Chondrocyte (in vitro differentiated cells): Measurements from ENCODE around the gene TBC1D14. TPM values are rescaled to one million over a fixed set of nuclear protein-coding genes. Genes with fewer than 3 reads are reported as not detected.

Source experiments
- DNase-seq: peaks from one replicate; pipeline ENCODE4 v3.0.0; 2021; ENCODE audit warnings: mixed read lengths, low spot score
- H3K27ac Mint-ChIP-seq: one replicate; pipeline ENCODE4 v1.8.0; 2021; ENCODE audit warnings: mild to moderate bottlenecking, moderate library complexity, mixed read lengths; ENCODE audit not compliant: unreplicated experiment
- H3K27me3 Mint-ChIP-seq: 2 replicates; pipeline ENCODE4 v1.8.0; 2021; ENCODE audit warnings: low read depth, mixed read lengths
- H3K36me3 Mint-ChIP-seq: 2 replicates; pipeline ENCODE4 v1.8.0; 2021; ENCODE audit warnings: low read depth, mixed read lengths
- H3K4me1 Mint-ChIP-seq: 2 replicates; pipeline ENCODE4 v1.8.0; 2021; ENCODE audit warnings: low read depth, mild to moderate bottlenecking, mixed read lengths
- H3K4me3 Mint-ChIP-seq: one replicate; pipeline ENCODE4 v1.8.0; 2021; ENCODE audit warnings: mild to moderate bottlenecking, moderate library complexity, mixed read lengths; ENCODE audit not compliant: unreplicated experiment
- H3K9me3 Mint-ChIP-seq: 2 replicates; pipeline ENCODE4 v1.8.0; 2021; ENCODE audit warnings: low read depth, mixed read lengths
- total RNA-seq: library from RNA; stranded (reverse); gene quantifications from 3 replicates; pipeline ENCODE4 v1.2.1, GENCODE V29; 2021
- TF ChIP-seq, protein P1 (sequence below): fragments of 200-600 bp; sonication (generic); IDR thresholded peaks from 2 replicates; pipeline ENCODE4 v1.5.0; 2021; ENCODE audit warnings: antibody characterized with exemption, mild to moderate bottlenecking, moderate library complexity

Gene TBC1D14
- total RNA-seq, 1 donor from 2014 or later = 25.2 TPM

DNA sequence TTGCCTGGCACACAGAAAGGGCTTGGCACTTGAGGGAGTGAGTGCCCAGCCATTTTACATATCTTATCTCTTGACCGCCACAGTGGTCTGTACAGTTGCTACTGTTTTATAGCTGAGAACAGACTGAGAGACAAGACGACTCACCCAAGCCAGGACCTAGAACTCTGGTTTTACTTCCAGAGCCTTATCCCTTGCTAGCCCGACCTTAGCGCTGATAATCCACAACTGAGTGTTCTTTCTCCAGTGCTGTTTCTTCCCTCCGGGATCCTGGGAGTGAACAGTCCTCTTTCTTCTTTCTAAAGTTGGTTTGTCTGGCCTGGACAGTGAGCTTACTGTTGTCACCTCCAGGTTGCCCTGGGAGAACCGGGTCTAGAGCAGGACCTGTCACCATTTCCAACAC, 81.0 kb downstream of the TBC1D14 start:
- TF ChIP-seq, protein P1, sequence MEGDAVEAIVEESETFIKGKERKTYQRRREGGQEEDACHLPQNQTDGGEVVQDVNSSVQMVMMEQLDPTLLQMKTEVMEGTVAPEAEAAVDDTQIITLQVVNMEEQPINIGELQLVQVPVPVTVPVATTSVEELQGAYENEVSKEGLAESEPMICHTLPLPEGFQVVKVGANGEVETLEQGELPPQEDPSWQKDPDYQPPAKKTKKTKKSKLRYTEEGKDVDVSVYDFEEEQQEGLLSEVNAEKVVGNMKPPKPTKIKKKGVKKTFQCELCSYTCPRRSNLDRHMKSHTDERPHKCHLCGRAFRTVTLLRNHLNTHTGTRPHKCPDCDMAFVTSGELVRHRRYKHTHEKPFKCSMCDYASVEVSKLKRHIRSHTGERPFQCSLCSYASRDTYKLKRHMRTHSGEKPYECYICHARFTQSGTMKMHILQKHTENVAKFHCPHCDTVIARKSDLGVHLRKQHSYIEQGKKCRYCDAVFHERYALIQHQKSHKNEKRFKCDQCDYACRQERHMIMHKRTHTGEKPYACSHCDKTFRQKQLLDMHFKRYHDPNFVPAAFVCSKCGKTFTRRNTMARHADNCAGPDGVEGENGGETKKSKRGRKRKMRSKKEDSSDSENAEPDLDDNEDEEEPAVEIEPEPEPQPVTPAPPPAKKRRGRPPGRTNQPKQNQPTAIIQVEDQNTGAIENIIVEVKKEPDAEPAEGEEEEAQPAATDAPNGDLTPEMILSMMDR = no peak
- H3K36me3 Mint-ChIP-seq = peaks cover 2% of the 10 kb centered on the region
- peaks cover 47% of the 10 kb centered on the region for H3K4me1 Mint-ChIP-seq
- H3K27me3 Mint-ChIP-seq = no peaks in the 10 kb centered on the region
- H3K9me3 Mint-ChIP-seq = no peaks in the 10 kb centered on the region
- H3K4me3 Mint-ChIP-seq = no peak overlapping the region
- H3K27ac Mint-ChIP-seq = no peak overlapping the region
- no peak for DNase-seq

DNA sequence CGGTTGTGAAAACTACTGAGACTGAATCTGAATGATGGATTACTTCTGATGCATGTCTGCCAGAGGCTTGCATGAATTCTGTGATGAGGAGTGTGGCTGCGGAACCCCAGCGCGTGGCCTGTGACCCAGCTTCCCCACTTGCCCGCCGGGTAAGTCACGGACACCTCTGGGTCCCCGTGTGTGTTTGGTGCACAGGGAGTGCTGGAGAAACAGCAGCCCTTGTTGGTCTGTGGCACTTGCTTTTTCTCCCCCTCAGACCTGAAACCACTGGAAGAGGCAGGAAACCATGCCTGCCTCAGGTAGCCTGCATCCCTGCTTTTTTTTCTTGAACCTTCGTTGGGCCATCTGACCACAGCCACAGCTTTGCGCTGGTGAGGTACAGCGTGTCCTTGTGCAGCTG, 81.6 kb downstream of the TBC1D14 start:
- H3K4me1 Mint-ChIP-seq = peaks cover 41% of the 10 kb centered on the region
- H3K4me3 Mint-ChIP-seq = no peak overlapping the region
- no peaks in the 10 kb centered on the region for H3K27me3 Mint-ChIP-seq

DNA sequence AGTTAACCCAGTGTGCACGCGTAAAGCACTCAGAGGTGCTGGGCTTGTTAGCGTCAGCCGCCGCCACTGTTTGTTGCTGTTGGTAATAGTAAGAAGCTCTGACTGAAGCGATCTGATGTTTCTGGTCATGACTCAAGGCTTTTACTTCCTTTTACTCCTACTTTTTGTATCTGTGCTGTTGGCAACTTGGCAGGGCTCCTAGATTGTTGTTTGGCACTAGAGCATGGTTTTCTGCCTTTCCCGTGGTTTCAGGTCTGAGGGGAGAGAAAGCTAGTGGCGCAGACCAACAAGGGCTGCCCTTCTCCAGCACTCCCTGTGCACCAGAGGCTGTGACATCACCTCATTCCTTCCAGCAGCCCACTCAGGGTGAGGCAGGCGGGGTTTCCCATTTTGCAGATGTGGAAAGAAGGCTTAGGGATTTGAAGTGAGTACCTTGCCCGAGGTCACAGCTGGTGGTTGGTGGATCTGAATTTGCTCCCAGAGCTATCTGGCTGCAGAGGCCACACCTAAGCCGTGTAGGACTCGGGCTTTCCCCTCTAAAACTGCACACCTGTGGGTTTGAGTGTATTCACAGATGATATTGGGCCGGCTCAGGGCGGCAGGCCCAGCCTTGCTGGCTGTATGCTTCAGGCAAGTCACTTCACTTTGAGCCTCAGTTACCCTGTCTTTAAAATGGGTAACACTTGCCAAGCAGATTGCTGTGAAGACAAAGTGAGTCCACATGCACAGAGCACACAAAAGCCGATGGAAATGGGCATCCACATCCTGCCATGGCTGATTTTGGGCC, 82.3 kb downstream of the TBC1D14 start:
- TF ChIP-seq, protein P1 = no peak
- Mint-ChIP-seq H3K9me3 (no peaks in the 10 kb centered on the region), H3K4me3 (no peak overlapping the region), H3K36me3 (peaks cover 3% of the 10 kb centered on the region), H3K27me3 (no peaks in the 10 kb centered on the region), H3K4me1 (peaks cover 40% of the 10 kb centered on the region), H3K27ac (peak overlapping the region; percentile 82)
- DNase-seq = no peak

More for the DNA sequence above, 81.6 kb downstream of the TBC1D14 start:
- Mint-ChIP-seq H3K36me3 (peaks cover 2% of the 10 kb centered on the region), H3K9me3 (no peaks in the 10 kb centered on the region), H3K27ac (peak overlapping the region; percentile 82)
- DNase-seq = no peak
- TF ChIP-seq, protein P1 = no peak

DNA sequence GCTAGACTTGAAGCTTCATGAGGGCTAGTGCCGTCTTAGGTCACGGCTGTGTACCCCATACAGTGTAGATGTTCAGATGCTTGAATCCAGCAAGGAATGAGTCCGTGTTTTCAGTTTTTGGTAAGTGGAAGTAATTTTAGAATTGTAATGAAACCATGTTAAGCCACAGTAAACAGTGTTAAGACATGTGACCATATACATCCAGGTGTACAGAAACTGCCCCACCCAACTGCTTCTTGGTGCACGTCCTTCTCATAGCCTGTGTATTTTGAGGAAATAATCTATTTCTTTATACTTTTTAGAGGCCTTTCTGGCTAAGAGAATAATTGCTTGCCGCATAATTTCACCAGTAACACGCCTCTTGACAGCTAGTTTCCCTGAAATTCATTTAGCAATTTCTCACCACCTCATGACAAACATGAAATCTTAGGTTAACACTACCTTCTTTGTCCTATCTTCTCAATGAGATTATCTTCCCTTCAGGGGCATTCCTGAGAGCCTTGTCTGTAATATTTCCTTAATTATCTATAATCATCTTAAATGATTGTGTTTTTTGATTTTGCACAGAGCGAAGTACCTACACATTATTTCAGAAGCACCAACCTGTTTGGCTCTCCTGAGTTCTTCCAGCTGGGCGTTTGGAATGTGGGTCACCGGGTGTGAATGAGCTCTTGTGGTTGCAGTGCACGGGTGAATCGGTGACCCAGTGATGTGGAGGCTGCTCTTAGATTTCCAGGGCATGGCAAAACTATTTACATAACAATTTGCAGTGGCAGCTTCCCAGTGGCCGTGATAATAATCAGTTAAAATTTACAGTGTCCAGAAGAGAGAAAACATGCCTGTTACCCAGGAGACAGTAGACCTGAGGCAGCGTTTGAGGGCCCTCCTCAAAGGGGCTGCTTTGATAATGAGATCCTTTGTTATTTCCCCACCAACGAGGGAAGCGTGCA, 83.4 kb downstream of the TBC1D14 start:
- no peaks in the 10 kb centered on the region for H3K9me3 Mint-ChIP-seq

More for the DNA sequence above, 83.4 kb downstream of the TBC1D14 start:
- TF ChIP-seq, protein P1 = no peak
- Mint-ChIP-seq H3K27me3 (no peaks in the 10 kb centered on the region), H3K36me3 (peaks cover 6% of the 10 kb centered on the region), H3K27ac (no peak overlapping the region), H3K4me1 (peaks cover 34% of the 10 kb centered on the region), H3K4me3 (no peak overlapping the region)
- no peak for DNase-seq
